Limb (tissue), 2 donors: ENCODE measurements around the gene NCR3LG1.

ENCODE experiments used
- DNase-seq, 2 donors: peaks; one replicate each; pipeline ENCODE4 v3.0.0-alpha.2; 2016; ENCODE audit errors: extremely low spot score in 2 of 2

Gene NCR3LG1

DNA sequence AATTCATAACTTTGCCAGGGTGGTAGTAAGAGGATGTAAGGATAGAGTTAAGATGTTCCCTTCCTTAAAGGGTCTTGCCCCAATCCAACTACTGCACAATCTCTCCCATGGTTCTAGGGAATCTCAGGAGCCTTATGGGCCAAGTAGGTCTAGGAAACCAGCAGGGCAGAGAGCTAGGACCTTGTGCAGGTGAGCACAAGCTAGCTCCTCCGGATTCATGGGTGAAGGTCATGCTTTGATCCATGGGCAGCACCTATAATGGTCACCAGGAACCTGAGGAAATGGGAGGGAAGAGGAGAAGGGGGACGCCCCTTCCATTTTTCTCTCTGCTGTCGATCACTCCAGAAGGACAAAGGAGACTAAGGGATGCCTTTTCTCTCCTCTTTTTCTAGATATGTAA lies 20.0 kb downstream of the NCR3LG1 start:
- DNase-seq: no peak

GRCh38 chr11:17375547-17375946 lies 23.9 kb downstream of the NCR3LG1 start:
- DNase-seq: no peak

DNA sequence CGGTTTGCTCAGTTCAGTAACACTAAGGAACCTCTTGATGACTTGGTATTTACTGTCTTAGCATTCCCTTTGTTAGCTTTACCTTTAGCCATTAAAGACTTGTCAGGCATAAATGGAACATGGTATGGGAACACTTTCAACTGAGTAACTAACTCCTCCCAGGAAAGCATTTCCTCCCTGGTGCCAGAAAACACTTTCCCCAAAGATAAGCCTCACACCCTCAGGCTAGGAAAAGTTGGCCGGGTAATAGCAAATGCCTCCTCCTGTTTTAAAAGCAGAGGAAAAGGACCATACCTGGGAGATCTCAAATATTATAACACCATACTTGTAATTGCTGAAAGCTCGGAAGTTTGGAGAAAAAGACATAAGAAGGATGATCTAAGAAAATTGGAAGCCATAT lies 24.9 kb downstream of the NCR3LG1 start:
- DNase-seq: no peak

GRCh38 chr11:17378655-17379054 lies 27.1 kb downstream of the NCR3LG1 start:
- DNase-seq: no peak

DNA sequence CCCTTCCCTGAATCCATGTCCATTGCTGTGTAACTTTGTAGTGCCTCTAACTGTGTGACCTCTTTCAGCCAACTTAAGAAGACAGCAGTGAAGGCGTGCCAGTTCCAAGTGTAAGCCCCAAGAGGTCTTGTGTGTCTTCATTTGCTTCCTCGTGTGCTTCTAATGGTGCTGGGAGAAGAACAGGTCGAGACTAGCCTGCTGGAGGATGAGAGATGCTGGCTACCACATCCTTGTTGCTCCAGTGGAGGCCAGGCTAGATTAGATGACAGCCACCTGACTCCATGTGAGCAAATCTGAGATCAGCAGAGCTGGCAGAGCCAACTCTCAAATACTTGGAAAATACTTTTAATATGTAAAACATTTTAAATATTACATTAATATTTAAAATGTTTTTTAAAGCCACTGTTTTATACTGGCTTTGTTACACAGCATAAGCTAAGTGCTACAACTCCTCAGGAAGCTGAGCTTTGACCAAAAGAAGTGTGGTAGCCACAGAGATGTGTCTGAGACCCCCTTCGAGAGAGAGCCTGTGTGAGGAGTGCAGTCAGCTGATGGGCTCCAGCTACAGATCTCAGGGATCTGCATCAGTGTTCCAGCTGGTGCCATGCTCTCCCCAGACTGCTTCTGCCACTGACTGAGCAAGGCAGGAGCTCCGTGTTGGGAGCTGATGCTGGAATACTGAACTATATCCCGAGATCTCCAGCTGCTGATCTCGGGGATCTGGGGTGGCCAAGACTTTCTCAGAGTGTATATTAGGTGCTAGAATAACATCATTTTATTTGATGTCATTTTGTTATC lies 28.0 kb downstream of the NCR3LG1 start:
- DNase-seq: no peak

GRCh38 chr11:17381156-17381555 lies 29.6 kb downstream of the NCR3LG1 start:
- no peak for DNase-seq

DNA sequence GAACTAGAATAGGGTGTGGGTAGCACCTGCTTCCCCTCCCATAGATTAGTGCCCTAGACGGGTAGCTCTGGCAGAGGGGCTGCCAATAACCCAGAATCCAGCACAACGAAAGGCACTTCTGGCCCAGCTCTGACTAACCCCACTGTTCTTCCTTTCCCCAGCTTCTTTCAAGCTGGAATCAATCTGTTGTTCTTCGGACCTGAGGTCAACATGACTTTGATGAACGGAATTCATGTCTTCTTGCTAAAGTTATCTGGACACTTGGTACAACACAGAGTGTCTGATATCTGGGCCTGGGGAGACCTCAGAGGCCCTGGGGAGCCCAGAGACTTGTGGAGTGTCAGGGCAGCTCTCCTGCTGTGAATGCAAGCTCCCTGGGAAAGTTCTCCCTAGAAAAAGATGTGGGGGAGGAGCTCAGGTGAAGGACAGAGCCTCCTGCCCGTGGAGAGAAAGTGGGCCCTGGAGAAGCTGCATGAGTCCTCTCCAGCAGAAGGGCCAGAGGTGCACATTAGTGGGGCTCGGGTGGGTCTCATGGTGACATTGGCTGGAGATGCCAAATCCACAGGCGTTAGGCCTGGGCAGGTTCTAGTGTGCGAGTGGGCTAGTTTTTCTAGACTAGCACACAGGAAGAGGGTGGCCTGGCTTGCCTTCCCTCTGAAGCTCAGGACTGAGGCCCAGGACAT lies 30.6 kb downstream of the NCR3LG1 start:
- DNase-seq: no peak

DNA sequence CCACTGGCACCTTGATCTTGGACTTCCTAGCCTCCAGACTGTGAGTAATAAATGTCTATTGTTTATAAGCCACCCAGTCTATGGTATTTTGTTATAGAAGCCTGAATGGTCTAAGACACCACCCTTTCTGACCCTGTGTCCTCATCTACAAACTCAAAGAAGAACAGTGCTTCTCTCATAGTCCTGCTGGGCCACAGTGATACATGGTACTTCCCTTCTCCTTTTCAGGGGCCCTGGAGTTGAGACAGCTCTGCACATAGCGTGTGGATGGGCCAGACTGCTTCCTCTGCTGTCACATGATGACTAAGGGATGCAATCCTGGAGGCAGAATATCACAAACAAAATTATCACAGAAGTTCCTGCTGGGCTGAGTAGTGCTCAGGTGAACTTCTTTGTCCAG lies 31.9 kb downstream of the NCR3LG1 start:
- no peak for DNase-seq

DNA sequence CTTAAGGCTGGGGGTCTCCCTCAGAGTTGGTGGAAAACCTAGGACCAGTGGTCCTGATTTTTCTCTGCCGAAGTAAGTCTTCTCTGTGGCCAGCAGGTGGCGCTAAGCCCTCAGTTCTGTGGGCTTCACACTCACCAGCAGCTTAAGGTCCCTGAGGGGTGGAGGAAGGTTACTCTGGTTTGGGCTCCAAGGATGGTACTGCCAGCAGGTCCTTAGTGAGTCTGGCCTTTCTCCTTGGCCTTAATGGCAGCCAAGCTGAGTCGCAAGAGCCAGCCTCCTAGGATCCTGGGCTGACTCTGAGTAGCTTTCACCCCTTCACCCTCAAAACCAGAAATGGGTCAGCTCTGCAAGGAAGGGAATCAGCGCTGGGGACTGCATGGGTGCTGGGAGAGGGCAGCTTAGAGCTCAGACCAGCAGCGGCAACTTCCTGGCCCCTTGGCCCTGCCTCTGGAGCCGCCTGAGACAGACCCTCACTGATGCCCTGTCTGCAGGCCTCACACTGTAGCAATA lies 32.5 kb downstream of the NCR3LG1 start:
- DNase-seq: peak; percentile 72 to 86

- DNase-seq: no peak
Measured at GRCh38 chr11:17385492-17385891, 33.9 kb downstream of the NCR3LG1 start.

DNA sequence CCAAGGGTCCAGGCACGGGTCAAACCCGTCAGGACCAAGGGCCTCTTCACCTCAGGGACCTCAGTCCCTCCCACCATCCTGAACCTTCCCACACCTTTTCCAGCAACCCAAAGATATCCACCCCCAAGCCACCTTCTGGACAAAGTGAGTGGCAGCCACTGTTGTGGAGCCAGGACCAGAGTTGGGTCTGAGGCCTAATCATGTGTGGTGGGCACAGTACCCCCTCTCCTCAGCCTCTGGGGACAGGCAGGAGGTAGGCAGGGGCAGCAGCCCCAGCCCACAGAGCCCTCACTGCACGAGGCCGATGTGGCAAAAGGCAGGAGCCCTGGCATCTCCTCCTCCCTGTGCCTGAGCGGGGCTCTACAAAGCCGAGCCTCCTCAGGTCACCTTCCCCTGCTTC lies 34.3 kb downstream of the NCR3LG1 start:
- no peak for DNase-seq

DNA sequence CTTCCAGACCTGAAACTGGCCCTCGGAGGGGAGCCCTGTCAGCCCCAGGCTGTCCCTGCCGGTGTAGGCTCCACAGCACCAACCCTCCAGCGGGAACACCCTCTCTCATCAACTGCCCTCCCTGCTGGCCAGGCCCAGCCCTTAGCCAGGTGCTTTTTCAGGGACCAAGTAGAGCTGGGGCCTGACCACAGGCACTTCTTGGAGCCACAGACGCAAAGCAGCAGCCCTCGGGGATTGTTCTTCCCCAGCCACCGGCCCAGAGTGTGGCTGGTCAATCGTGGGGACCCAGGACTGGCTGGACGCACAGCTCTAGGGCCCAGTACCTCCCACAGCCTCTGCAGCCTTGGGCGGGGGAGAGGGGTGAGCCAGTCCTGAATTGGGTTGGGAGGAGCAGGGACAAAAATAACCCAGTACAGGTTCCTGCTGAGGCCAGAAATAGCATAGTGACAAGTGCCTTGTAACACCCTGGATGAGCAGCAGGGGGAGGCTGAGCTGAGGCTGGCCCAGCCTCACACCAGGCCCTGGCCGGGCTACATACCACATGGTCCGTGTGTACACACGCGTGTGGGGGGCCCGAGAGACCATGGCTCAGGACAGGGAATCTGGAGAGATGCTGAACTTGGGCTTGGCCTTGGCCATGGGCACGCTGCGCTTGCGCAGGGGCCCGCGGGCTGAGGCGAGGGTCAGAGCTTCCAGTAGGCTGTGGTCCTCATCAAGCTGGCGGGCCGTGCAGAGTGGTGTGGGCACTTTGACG lies 34.9 kb downstream of the NCR3LG1 start:
- peak; percentile 42 to 63 for DNase-seq

DNA sequence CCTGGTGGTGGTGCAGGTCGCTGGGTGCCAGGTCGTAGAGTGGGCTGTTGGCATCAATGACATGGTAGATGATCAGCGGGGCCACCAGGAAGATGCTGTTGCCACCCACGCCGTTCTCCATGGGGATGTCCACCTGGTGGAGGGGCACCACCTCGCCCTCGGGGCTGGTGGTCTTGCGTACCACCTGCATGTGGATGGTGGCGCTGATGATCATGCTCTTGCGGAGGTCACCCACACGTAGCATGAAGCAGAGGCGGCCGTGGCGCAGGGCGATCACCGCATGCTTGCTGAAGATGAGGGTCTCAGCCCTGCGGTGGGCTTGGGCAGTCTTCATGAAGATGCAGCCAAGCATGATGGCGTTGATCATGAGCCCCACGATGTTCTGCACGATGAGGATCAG lies 35.7 kb downstream of the NCR3LG1 start:
- DNase-seq: no peak

GRCh38 chr11:17387811-17388210 lies 36.2 kb downstream of the NCR3LG1 start:
- no peak for DNase-seq

DNA sequence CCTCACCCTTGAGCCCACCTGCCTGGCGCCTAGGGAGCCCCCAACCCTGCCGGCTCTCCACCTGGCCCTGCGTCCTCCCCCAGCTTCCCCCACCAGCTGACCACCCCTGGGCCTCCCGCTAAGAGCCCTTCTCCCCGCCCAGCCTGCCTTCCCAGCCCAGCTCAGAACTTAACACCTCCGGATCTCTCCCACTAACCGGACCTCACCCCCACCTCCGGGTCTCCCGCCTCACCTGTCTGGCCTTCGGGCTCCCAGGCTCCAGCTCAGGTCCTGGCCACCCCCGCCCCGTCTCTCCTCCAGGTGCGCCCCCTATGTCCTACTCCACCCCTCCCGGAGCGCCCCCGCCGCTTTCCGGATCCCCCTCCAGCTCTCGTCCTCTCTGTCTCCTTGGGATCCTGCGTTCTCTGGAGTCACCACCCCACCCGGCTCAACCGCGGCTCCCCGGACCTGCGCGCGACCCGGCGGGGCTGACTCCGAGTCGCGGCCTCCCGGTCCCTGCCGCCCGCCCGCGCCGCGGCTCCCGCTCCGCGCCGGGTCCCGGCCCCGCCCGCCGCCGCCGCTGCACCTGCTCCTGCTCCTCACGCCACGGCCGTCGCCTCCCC lies 37.1 kb downstream of the NCR3LG1 start, which contains the start of gene KCNJ11:
Gene KCNJ11, minus strand, starts transcription at position 51 of the 602 bp plus-strand sequence. CDS start 568 bp downstream, outside the sequence.
- no peak for DNase-seq

DNA sequence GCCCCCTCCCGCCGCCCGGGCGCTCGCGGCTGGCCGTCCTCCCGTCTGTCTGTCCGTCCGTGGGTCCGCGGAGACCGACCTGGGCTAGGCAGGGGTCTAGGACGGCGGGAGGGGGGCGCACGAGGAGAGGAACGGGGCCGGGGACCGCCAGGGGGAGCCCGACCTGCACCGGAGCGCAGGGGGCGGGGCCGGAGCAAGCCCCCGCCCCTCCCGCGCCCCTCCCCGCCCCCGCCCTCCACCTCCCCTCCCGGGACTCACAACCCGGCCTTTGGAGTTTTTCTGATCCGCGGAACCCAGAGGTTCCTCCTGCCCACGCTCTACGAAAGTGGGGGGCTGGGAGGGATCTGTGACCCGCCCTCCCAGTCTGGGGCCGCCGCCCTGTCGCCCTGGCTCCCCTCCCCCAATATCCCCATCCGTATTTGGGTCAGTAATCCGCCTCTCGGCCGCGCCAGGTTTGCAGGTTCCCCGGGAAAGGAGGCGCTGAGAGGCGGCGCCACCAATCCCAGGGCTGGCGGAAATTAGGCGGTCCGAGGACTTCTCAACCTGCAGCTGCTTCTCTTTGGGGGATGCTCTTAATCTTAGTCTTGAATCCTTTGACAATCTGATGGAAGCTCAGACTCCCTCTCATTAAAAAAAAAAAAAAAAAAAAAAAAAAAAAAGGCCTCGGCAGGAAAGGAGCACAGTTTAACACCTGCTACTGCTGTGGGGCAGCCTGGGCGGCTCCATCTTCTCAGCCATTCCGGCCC lies 37.8 kb downstream of the NCR3LG1 start:
- peak; percentile 27 to 89 for DNase-seq

DNA sequence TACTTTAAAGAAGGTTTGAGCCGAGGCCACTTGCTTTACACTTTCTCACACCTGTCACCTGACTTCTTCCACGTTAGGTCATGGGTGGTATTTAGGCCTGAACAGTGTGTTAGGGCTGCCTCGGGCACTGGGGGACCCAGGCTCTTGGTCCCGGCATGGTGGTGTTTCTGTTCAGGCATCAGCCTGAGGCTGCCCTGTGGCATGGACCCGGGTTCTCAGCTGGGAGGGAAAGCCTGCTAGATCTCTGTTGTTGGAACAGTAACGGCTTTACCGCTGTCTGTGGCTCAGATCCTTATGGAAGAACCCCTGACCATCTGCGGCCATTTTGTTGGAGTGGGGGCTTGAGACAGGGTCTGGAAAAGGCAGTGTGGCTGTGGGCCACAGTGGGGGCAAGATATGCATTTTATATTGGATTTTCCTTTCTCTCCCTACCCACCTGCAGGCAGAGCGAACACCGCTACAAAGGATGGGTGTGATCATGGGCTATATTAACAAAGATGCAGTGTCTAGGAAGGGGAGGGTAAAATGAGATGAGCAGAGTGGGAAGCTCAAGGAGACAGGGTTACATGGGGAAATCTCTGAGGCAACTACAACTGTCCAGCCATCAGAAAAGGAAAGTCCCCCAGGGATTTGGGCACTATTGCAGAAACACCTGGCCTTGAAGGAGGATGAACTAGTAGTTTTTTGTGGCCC lies 38.5 kb downstream of the NCR3LG1 start:
- no peak for DNase-seq

GRCh38 chr11:17391493-17392355 lies 40.1 kb downstream of the NCR3LG1 start:
- DNase-seq: no peak

DNA sequence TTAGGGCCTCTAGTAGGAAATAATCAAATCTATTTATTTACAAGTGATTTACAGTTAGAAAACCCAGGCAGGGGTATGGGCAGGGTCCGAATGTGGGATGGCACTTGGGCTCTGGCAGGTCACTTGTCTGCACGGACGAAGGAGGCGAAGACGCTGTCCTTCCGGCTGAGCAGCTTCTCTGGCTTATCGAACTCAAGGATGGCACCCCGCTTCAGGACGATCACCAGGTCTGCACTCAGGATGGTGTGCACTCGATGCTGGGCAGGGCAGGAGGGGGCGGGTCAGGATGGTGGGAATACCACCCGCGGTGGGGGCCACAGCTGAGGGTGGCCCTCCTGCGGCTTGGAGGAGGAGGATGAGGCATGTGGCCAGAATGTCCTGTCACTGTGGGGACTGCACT lies 41.3 kb downstream of the NCR3LG1 start:
- no peak for DNase-seq
